Mucosa of rectum (tissue), 2 donors: Measurements from ENCODE around the gene MPZL2.

ENCODE experiments used
- H3K27ac ChIP-seq, 2 donors: one replicate each; pipeline ENCODE4 v1.7.0; 2013; ENCODE audit warnings: inconsistent platforms in 2 of 2, low read depth in 2 of 2, low read length in 2 of 2
- H3K27me3 ChIP-seq, 2 donors: one replicate each; pipeline ENCODE4 v1.7.0; 2013; ENCODE audit warnings: low read length in 2 of 2; ENCODE audit not compliant: control insufficient read depth in 2 of 2, insufficient read depth in 2 of 2
- H3K36me3 ChIP-seq, 2 donors: one replicate each; pipeline ENCODE4 v1.7.0; 2013; ENCODE audit warnings: low read length in 2 of 2; ENCODE audit not compliant: control insufficient read depth in 2 of 2, insufficient read depth in 2 of 2
- H3K4me1 ChIP-seq, 2 donors: one replicate each; pipeline ENCODE4 v1.7.0; 2013; ENCODE audit warnings: low read length in 2 of 2, mild to moderate bottlenecking in 1 of 2; ENCODE audit not compliant: control insufficient read depth in 2 of 2, insufficient read depth in 2 of 2
- H3K4me3 ChIP-seq, 2 donors: one replicate each; pipeline ENCODE4 v1.7.0; 2013; ENCODE audit warnings: low read length in 2 of 2
- H3K9ac ChIP-seq, 2 donors: one replicate each; pipeline ENCODE4 v1.7.0; 2013; ENCODE audit warnings: low read length in 2 of 2, low read depth in 1 of 2, mild to moderate bottlenecking in 1 of 2
- H3K9me3 ChIP-seq, 2 donors: one replicate each; pipeline ENCODE4 v1.7.0; 2013; ENCODE audit warnings: low read length in 2 of 2; ENCODE audit not compliant: control insufficient read depth in 2 of 2
- donor health status: healthy.
- donor health status: Normal muscosa, but diverticular disease.

Gene MPZL2

GRCh38 chr11:118226296-118226695 lies 37.8 kb downstream of the MPZL2 start:
- Histone ChIP-seq H3K4me3 (no peak overlapping the region), H3K9me3 (no peaks in the 10 kb centered on the region), H3K4me1 (peaks cover 0 to 7% of the 10 kb centered on the region in 2 donors), H3K27me3 (peaks cover 0 to 2% of the 10 kb centered on the region in 2 donors), H3K9ac (no peak overlapping the region), H3K27ac (peak overlapping the region in 1 of 2 donors; percentile 50), H3K36me3 (peaks cover 0 to 3% of the 10 kb centered on the region in 2 donors)

- Histone ChIP-seq H3K4me3 (peak within 1 kb of the TSS in 1 of 2 donors; percentile 29), H3K27ac (peak within 1 kb of the TSS; percentile 50 to 65), H3K27me3 (peaks cover 0 to 3% of the 10 kb centered on the region in 2 donors), H3K36me3 (no peaks in the 10 kb centered on the region), H3K9me3 (no peaks in the 10 kb centered on the region), H3K9ac (peak within 1 kb of the TSS; percentile 29 to 42), H3K4me1 (peaks cover 0 to 7% of the 10 kb centered on the region in 2 donors)
Observed at GRCh38 chr11:118224511-118225188, 39.4 kb downstream of the MPZL2 start, which contains the start of gene JAML. TSS of gene JAML (minus strand) at chr11:118225011. CDS start at chr11:118214866, 10,145 bp downstream.

- Histone ChIP-seq H3K27me3 (peaks cover 0 to 3% of the 10 kb centered on the region in 2 donors), H3K4me1 (peaks cover 0 to 7% of the 10 kb centered on the region in 2 donors), H3K9ac (peak overlapping the region in 1 of 2 donors; percentile 29), H3K9me3 (no peaks in the 10 kb centered on the region), H3K27ac (peak overlapping the region; percentile 12 to 19), H3K4me3 (peak overlapping the region in 1 of 2 donors; percentile 29), H3K36me3 (no peaks in the 10 kb centered on the region)
Observed at GRCh38 chr11:118223992-118224391, 40.1 kb downstream of the MPZL2 start.

- Histone ChIP-seq H3K36me3 (no peaks in the 10 kb centered on the region), H3K4me1 (peaks cover 0 to 7% of the 10 kb centered on the region in 2 donors), H3K9ac (peak overlapping the region in 1 of 2 donors; percentile 29), H3K4me3 (peak overlapping the region in 1 of 2 donors; percentile 29), H3K9me3 (no peaks in the 10 kb centered on the region), H3K27ac (peak overlapping the region; percentile 12 to 19), H3K27me3 (peaks cover 0 to 3% of the 10 kb centered on the region in 2 donors)
Observed at GRCh38 chr11:118223570-118223969, 40.5 kb downstream of the MPZL2 start.

GRCh38 chr11:118222437-118222836 lies 41.7 kb downstream of the MPZL2 start:
- peaks cover 0 to 7% of the 10 kb centered on the region in 2 donors for H3K4me1 ChIP-seq
- H3K9me3 ChIP-seq = no peaks in the 10 kb centered on the region
- no peak overlapping the region for H3K9ac ChIP-seq
- H3K4me3 ChIP-seq = peak overlapping the region in 1 of 2 donors; percentile 29
- H3K36me3 ChIP-seq = no peaks in the 10 kb centered on the region
- H3K27me3 ChIP-seq = peaks cover 0 to 3% of the 10 kb centered on the region in 2 donors
- H3K27ac ChIP-seq = no peak overlapping the region

GRCh38 chr11:118221419-118221818 lies 42.7 kb downstream of the MPZL2 start:
- Histone ChIP-seq H3K27ac (peak overlapping the region in 1 of 2 donors; percentile 39), H3K9me3 (no peaks in the 10 kb centered on the region), H3K9ac (no peak overlapping the region), H3K27me3 (peaks cover 0 to 3% of the 10 kb centered on the region in 2 donors), H3K4me1 (peaks cover 0 to 3% of the 10 kb centered on the region in 2 donors), H3K36me3 (no peaks in the 10 kb centered on the region), H3K4me3 (peak overlapping the region in 1 of 2 donors; percentile 45)

GRCh38 chr11:118219732-118220131 lies 44.4 kb downstream of the MPZL2 start:
- H3K9ac ChIP-seq = peak overlapping the region in 1 of 2 donors; percentile 28
- peaks cover 2 to 4% of the 10 kb centered on the region in 2 donors for H3K4me1 ChIP-seq
- H3K27ac ChIP-seq = peak overlapping the region in 1 of 2 donors; percentile 50
- peaks cover 0 to 3% of the 10 kb centered on the region in 2 donors for H3K27me3 ChIP-seq
- H3K4me3 ChIP-seq = peak overlapping the region in 1 of 2 donors; percentile 0
- no peaks in the 10 kb centered on the region for H3K9me3 ChIP-seq
- H3K36me3 ChIP-seq = no peaks in the 10 kb centered on the region

- H3K9me3 ChIP-seq = no peaks in the 10 kb centered on the region
- no peaks in the 10 kb centered on the region for H3K36me3 ChIP-seq
- peaks cover 7 to 8% of the 10 kb centered on the region in 2 donors for H3K4me1 ChIP-seq
- H3K27me3 ChIP-seq = peaks cover 0 to 3% of the 10 kb centered on the region in 2 donors
- peak overlapping the region in 1 of 2 donors; percentile 50 for H3K27ac ChIP-seq
- H3K4me3 ChIP-seq = peak overlapping the region in 1 of 2 donors; percentile 0
- peak overlapping the region in 1 of 2 donors; percentile 28 for H3K9ac ChIP-seq
Observed at GRCh38 chr11:118219244-118219643, 44.9 kb downstream of the MPZL2 start.

- H3K4me1 ChIP-seq = peaks cover 22 to 23% of the 10 kb centered on the region in 2 donors
- peaks cover 0 to 3% of the 10 kb centered on the region in 2 donors for H3K27me3 ChIP-seq
- H3K36me3 ChIP-seq = no peaks in the 10 kb centered on the region
- no peak overlapping the region for H3K4me3 ChIP-seq
- no peaks in the 10 kb centered on the region for H3K9me3 ChIP-seq
- peak overlapping the region in 1 of 2 donors; percentile 4 for H3K27ac ChIP-seq
- no peak overlapping the region for H3K9ac ChIP-seq
Observed at GRCh38 chr11:118217575-118217974, 46.5 kb downstream of the MPZL2 start.
